ENCODE results near the gene PANK4.
A peak's percentile ranks its signal among the peaks of the same experiment; 100 is the strongest.
"Not testable (repeated sequence)": the region's sequence is repeated elsewhere in the genome, so short reads cannot be mapped to it uniquely, and the experiment has no call there.

The PANK4 gene

DNA sequence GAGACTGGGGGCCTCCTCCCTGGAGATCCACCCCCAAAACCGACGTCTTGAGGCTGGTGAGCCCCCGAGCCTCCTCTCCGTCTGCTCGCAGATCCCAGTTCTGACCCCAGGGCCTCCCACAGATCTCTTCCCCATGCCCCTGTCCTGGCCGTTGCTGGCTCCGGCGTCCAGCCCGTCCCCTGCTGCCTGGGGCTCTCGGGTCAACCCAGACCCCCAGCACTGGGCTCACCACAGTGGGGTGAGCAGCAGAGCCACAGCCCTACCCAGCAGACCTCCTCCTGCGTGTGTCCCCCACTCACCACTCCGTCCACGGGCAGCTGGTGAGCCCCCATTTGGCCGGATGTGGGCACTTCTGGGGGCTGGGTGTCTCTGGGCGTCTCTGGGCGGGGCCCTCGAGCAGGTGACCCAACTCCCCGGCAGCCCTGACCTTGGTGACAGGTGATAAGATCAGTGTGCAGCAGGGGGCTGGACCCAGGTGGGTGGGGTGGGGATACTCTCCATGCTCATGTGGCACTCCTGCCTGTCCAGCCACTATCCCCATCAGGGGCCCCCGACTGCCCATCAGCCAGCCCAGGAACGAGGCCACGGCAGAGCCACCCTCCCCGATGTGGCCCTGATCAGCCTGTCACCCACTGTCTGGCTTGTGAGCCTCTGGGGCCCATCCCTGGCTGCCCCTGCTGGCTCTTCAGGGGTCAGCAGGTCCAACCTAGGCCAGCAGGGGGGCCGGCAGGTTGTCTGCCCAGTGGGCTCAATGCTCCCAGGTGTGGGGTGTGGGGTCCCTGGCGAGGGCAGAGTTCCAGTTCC is 30.5 kb upstream of the PANK4 start:
- H3K4me3 ChIP-seq (ENCODE audit: low read length) = peak overlapping the region; percentile 50
- DNase-seq (ENCODE audit: low read depth) = no peak
- TF ChIP-seq, protein P1, sequence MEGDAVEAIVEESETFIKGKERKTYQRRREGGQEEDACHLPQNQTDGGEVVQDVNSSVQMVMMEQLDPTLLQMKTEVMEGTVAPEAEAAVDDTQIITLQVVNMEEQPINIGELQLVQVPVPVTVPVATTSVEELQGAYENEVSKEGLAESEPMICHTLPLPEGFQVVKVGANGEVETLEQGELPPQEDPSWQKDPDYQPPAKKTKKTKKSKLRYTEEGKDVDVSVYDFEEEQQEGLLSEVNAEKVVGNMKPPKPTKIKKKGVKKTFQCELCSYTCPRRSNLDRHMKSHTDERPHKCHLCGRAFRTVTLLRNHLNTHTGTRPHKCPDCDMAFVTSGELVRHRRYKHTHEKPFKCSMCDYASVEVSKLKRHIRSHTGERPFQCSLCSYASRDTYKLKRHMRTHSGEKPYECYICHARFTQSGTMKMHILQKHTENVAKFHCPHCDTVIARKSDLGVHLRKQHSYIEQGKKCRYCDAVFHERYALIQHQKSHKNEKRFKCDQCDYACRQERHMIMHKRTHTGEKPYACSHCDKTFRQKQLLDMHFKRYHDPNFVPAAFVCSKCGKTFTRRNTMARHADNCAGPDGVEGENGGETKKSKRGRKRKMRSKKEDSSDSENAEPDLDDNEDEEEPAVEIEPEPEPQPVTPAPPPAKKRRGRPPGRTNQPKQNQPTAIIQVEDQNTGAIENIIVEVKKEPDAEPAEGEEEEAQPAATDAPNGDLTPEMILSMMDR (conservative IDR thresholded peaks at IDR 0.05; ENCODE audit: low read depth, low read length) = peak; percentile 6

DNA sequence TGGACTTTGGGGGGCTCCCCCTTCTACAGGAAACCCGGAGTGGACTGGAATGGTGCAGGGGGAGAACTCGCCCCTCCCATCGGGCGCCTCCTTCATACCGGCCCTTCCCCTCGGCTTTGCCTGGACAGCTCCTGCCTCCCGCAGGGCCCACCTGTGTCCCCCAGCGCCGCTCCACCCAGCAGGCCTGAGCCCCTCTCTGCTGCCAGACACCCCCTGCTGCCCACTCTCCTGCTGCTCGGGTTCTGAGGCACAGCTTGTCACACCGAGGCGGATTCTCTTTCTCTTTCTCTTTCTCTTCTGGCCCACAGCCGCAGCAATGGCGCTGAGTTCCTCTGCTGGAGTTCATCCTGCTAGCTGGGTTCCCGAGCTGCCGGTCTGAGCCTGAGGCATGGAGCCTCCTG is 29.9 kb upstream of the PANK4 start, which contains the start of gene TNFRSF14:
Gene TNFRSF14, plus strand, starts transcription at position 95 of the 401 bp plus-strand sequence. Its CDS starts 294 bp downstream, at position 389.
- DNase-seq (ENCODE audit: low read depth) = no peak
- TF ChIP-seq, protein P1 (conservative IDR thresholded peaks at IDR 0.05; ENCODE audit: low read depth, low read length) = peak; percentile 3
- H3K4me3 ChIP-seq (ENCODE audit: low read length) = peak within 1 kb of the TSS; percentile 50

DNA sequence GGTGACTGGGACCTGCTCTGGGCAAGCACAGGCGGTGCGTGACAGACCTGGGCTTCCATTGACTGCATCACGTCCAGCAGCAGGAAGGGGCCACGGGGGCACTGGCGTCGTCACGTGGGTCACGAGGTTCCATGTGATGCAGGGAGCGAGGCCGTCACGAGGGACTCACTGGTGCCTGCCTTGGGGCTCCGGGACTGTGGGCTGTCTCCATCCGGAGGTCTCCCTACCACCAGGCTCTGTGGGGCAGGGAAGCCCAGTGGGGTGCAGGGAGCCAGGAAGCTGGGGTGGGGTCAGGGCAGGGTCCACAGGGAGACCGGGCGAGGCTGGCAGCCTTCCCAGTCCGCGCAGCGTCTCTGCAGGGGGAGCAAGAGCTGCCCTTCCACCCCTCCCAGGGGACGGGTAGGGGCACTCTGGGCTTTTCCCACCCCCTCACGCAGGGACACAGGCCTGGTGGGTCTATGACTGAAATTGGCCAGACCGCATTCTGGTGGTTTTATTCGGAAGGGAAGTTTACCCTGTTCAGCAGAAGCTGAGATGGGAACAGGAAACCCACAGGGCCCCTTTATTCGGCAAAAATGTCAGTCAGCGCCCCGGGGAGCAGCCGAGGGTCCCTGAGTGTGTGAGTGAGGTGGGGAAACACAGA is 29.4 kb upstream of the PANK4 start:
- TF ChIP-seq, protein P1 (conservative IDR thresholded peaks at IDR 0.05; ENCODE audit: low read depth, low read length) = no peak
- peak; percentile 66 for DNase-seq (ENCODE audit: low read depth)
- peak overlapping the region; percentile 50 for H3K4me3 ChIP-seq (ENCODE audit: low read length)

DNA sequence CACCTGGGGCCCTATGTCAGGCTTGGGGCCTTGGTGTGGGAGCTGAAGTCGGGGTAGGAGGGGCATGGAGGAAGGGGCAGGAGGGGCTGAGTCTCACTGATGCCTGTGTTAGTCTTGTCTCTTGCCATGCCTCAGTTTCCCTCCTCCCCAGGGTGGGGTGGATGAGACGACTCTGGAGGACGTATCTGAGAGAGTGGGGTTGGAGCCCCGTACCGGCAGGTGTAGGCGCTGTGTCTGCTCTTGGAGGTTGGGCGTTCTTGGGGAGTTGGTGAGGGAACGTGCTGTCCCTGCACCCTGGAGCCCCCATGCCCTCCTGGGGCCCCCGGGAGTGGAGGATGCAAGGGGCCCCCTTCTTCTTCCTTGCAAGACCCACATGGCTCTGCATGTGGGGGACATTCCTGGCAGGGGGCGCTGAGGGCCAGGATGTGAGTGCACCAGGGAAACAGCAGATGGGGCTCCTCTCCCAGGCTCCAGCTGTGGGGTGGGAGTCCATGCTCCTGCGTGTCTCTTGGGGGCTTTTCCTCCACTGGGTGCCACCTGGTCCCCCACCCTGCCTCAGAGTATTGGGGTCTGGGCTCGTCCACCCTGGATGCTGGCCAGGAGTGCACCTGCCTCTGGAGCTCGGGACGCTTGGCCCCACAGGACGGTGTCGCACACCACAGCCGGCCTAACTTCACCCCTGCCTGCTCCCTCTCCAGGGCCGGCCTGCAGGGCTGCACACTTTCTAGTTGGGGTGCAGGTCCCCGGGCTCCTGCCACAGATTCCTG is 28.4 kb upstream of the PANK4 start:
- DNase-seq (ENCODE audit: low read depth) = no peak
- H3K4me3 ChIP-seq (ENCODE audit: low read length) = no peak overlapping the region
- TF ChIP-seq, protein P1 (conservative IDR thresholded peaks at IDR 0.05; ENCODE audit: low read depth, low read length) = peak; percentile 73

DNA sequence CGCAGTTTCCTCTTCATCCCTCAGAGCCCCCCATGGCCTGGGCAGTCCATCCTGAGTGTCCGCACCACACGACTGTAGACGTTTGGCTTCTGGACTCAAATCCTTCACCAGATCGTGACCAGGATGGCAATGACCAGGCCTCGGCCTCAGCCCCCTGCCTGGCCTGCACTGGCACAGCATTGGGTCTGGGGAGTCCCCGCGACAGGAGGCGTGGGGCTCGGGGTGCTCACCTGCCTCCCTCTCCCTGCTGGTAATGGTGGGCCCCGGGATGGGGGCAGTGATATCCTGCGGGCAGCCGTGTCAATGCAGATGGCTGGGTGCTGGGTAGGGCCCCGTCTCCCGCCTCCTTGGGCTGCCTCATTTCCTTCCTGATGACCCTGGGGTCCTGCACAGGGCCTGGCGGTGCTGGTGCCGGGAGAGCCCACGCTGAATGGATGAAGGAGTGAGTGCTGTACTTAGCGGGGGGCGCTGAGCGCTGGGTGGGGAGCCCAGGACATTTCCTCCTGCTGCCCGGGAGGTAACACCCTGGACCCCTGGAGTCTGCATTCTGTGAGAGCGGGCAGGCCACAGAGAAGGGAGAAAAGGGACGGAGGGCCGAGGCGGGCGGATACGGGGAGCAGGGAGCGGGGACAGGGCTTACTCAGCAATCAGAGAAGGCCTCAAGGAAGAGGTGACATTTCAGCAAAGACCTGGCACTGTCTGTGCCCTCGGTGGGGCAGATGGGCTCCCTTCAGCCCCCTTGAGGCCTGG is 27.6 kb upstream of the PANK4 start:
- DNase-seq (ENCODE audit: low read depth) = no peak
- TF ChIP-seq, protein P1 (conservative IDR thresholded peaks at IDR 0.05; ENCODE audit: low read depth, low read length) = no peak
- no peak overlapping the region for H3K4me3 ChIP-seq (ENCODE audit: low read length)

DNA sequence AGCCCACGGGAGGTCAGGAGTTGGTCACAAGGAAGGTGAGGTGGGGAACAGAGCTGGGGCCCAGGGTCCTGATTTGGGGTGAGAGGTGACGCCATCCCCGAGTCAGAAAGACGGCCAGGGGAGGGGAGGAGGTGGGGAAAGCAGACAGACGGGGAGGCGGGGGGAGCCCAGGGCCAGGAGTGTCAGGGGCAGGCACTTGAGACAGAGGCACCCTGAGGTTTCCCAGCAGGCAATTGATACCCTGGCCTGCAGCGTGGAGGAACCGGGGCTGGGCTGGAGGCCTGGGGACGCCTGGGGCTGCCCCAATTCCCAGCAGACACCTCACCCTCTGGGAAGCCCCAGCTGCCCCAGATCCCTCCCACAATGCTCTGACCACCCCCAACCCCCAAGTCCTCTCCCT is 26.7 kb upstream of the PANK4 start:
- not testable (repeated sequence) for DNase-seq (ENCODE audit: low read depth); H3K4me3 ChIP-seq (ENCODE audit: low read length)

DNA sequence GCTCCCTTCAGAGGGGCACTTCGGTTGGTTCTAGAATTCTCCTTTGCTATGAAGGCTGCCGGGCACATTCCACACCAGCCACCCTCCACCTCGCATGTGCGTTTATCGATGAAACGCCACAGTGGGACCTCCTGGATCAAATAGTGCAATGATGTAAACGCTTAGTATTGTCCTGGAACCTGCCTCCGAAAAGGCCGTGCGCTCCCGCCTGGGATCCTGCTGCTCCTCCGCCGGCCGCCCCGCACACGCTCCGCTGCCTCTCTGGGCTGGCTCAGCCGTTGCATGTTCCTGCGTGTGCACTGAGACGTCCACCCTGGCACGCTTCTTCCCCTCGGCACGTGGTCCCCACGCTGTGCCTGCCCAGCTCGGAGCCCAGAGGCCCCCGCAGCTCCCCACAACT is 25.8 kb upstream of the PANK4 start:
- TF ChIP-seq, protein P1 (conservative IDR thresholded peaks at IDR 0.05; ENCODE audit: low read depth, low read length) = no peak
- H3K4me3 ChIP-seq (ENCODE audit: low read length) = no peak overlapping the region
- DNase-seq (ENCODE audit: low read depth) = no peak

DNA sequence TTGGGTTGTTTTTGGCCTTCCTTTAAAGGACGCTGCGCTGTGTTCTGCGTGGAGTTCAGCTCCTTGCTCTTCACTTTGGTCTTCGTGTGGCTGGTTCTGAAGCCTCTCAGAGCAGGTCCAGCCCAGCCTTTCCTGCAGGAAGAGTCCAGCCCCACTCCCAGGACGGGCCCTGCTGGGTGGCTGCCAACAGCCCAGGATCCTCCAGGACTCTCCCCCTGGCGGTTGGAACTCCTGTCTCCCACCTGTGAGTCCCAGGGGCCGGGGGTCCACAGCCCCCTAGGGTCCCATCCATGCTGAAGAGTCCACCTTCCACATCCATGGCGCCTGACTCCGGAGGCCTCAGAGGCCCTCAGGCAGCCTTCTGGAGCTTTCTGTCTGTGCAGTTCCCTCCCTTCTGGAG is 25.1 kb upstream of the PANK4 start:
- not testable (repeated sequence) for DNase-seq (ENCODE audit: low read depth); H3K4me3 ChIP-seq (ENCODE audit: low read length)

DNA sequence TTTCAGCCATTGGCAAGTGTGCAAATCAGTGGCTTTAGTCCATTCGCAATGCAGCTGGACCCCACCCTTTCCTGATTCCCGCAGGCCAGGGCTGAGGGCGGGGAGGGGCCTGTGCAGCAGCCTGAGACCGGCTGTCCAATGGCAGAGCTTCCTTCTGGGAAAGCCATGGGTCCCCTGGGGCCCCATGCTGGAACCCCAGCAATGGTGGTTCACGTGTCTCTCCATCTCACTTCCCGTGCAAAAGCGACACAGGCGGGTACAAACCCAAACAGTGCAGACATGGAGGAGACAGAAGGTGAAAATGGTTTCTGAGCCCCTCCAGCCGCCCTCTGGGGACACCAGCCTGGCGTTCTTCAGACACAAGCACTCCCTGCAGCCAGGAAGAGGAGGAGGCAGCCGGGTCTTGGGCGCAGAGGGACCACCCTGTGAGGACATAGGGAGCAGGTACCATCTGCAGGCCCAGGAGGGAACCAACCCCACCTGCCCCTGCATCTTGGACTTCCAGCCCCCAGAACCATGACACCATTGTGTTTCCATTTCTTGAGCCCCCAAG is 24.0 kb upstream of the PANK4 start:
- not testable (repeated sequence) for H3K4me3 ChIP-seq (ENCODE audit: low read length)

More for the DNA sequence above, 24.0 kb upstream of the PANK4 start:
- not testable (repeated sequence) for DNase-seq (ENCODE audit: low read depth)

Data from retinal pigment epithelial cell (primary cell).